CD4-positive, alpha-beta memory T cell (primary cell): ENCODE data around the gene KCNE3. TPM values are rescaled to one million over a fixed set of nuclear protein-coding genes. Genes with fewer than 3 reads are reported as not detected.

Experiments
- CTCF ChIA-PET: fragments of 350-600 bp; sonication (Branson Sonifier 250); formaldehyde crosslinking; loops from one replicate; lab custom pipeline; 2021; ENCODE audit warnings: inconsistent platforms; ENCODE audit not compliant: partially characterized antibody; lab: Charles Lee
- POLR2A ChIA-PET: fragments of 350-600 bp; sonication (Branson Sonifier 250); formaldehyde crosslinking; loops from one replicate; lab custom pipeline; 2021; ENCODE audit not compliant: partially characterized antibody; lab: Charles Lee
- DNase-seq, 5 donors: peaks; one replicate each; pipeline versions ENCODE4 v3.0.0 to v3.0.0-alpha.2; 2020 to 2022; ENCODE audit warnings: mixed read lengths in 1 of 5
- H3K27ac ChIP-seq: one replicate; pipeline ENCODE4 v1.7.0; 2013; ENCODE audit warnings: low read depth, low read length
- H3K27me3 ChIP-seq: 2 replicates; pipeline ENCODE4 v1.7.0; 2013; ENCODE audit warnings: mild to moderate bottlenecking, low read length, moderate library complexity; ENCODE audit not compliant: insufficient read depth
- H3K36me3 ChIP-seq: 2 replicates; pipeline ENCODE4 v1.7.0; 2013; ENCODE audit warnings: mild to moderate bottlenecking, low read length, moderate library complexity; ENCODE audit not compliant: insufficient read depth
- H3K4me1 ChIP-seq: 2 replicates; pipeline ENCODE4 v1.7.0; 2013; ENCODE audit warnings: mild to moderate bottlenecking, low read length, moderate library complexity; ENCODE audit not compliant: insufficient read depth
- H3K4me3 ChIP-seq, 2 donors: one replicate each; pipeline ENCODE4 v1.7.0; 2013; ENCODE audit warnings: low read length in 2 of 2, mild to moderate bottlenecking in 1 of 2
- H3K9me3 ChIP-seq, 2 donors: one replicate each; pipeline ENCODE4 v1.7.0; 2013; ENCODE audit warnings: low read length in 2 of 2, control low read depth in 1 of 2; ENCODE audit not compliant: control insufficient read depth in 1 of 2
- H3K27ac Mint-ChIP-seq, 7 donors: one replicate each; pipeline ENCODE4 v1.8.0; 2020 to 2021; ENCODE audit warnings: mixed read lengths in 7 of 7, mild to moderate bottlenecking in 6 of 7, inconsistent platforms in 3 of 7, moderate library complexity in 3 of 7
- H3K27me3 Mint-ChIP-seq, 2 donors: one replicate each; pipeline ENCODE4 v1.8.0; 2020 to 2021; ENCODE audit warnings: mixed read lengths in 2 of 2
- H3K36me3 Mint-ChIP-seq, 2 donors: one replicate each; pipeline ENCODE4 v1.8.0; 2020 to 2021; ENCODE audit warnings: mixed read lengths in 2 of 2, inconsistent platforms in 1 of 2, mild to moderate bottlenecking in 1 of 2
- H3K4me1 Mint-ChIP-seq, 4 donors: one replicate each; pipeline ENCODE4 v1.8.0; 2020 to 2021; ENCODE audit warnings: mixed read lengths in 4 of 4, mild to moderate bottlenecking in 1 of 4
- H3K4me3 Mint-ChIP-seq, 8 donors: one replicate each; pipeline ENCODE4 v1.8.0; 2020 to 2021; ENCODE audit warnings: mixed read lengths in 8 of 8, mild to moderate bottlenecking in 7 of 8, moderate library complexity in 6 of 8, inconsistent platforms in 3 of 8
- H3K9me3 Mint-ChIP-seq, 8 donors: one replicate each; pipeline ENCODE4 v1.8.0; 2020 to 2021; ENCODE audit warnings: mixed read lengths in 8 of 8, mild to moderate bottlenecking in 5 of 8, inconsistent platforms in 3 of 8, moderate library complexity in 1 of 8
- intact Hi-C: fragments of 100-400 bp; cut with micrococcal nuclease; formaldehyde crosslinking; loops from one replicate; pipeline ENCODE4 v1.15.1; 2023
- polyA plus RNA-seq, 2 donors: library from polyadenylated mRNA; unstranded; fragments of 300-500 nt; fragmentation: Illumina TruSeq; gene quantifications; one replicate each; pipeline ENCODE4 v1.2.3, GENCODE V29; 2021
- total RNA-seq, 2 experiments: library from RNA; stranded (reverse); gene quantifications; one replicate each; pipeline ENCODE4 v1.2.3, GENCODE V29; 2021

Gene KCNE3
- total and polyA plus RNA-seq, 4 experiments from 2014 or later, result 0.28 TPM; not detected in 3

- Mint-ChIP-seq H3K4me1 (peaks cover 9 to 32% (median 20%) of the 10 kb centered on the region in 4 donors), H3K9me3 (no peaks in the 10 kb centered on the region), H3K4me3 (peak overlapping the region; percentile 87 to 93 (median 88)), H3K27me3 (no peaks in the 10 kb centered on the region), H3K36me3 (peaks cover 2 to 13% of the 10 kb centered on the region in 2 donors), H3K27ac (peak overlapping the region; percentile 64 to 96 (median 93))
- intact Hi-C loops, result loop anchor here (1.0 to 5.0 kb wide), 7 partner anchors 96 to 1702 kb away; partner anchors contain the start of genes C2CD3, COA4, FCHSD2 and PAAF1
- H3K9me3 ChIP-seq, result no peaks in the 10 kb centered on the region
- DNase-seq, result peak in 1 of 5 donors; percentile 0
- H3K4me1 ChIP-seq, result peaks cover 12% of the 10 kb centered on the region
- ChIA-PET CTCF (interaction anchor here (0.7 to 2.1 kb wide), 8 partner anchors 8 to 246 kb away, joined by 3 to 9 read pairs (median 4); partner anchors contain the start of gene PGM2L1), POLR2A (interaction anchor here (0.7 to 2.5 kb wide), 21 partner anchors 8 to 895 kb away, joined by 3 to 48 read pairs (median 4); partner anchors contain the start of genes C2CD3, FAM168A, PGM2L1 and POLD3)
- no peaks in the 10 kb centered on the region for H3K27me3 ChIP-seq
- no peaks in the 10 kb centered on the region for H3K36me3 ChIP-seq
- peak overlapping the region; percentile 39 to 84 for H3K4me3 ChIP-seq
- peak overlapping the region; percentile 94 for H3K27ac ChIP-seq
Measured at GRCh38 chr11:74493791-74494630, 26.7 kb upstream of the KCNE3 start.

GRCh38 chr11:74492974-74493790, 25.8 kb upstream of the KCNE3 start, which contains the start of gene LIPT2:
TSS of gene LIPT2 (minus strand) at chr11:74493724. CDS start at chr11:74493703, 21 bp downstream.
- CTCF ChIA-PET, result interaction anchor here (0.9 to 2.1 kb wide), 8 partner anchors 9 to 247 kb away, joined by 3 to 9 read pairs (median 4); partner anchors contain the start of genes PGM2L1 and POLD3
- POLR2A ChIA-PET, result interaction anchor here (0.6 to 2.5 kb wide), 26 partner anchors 9 to 1400 kb away, joined by 3 to 48 read pairs (median 4); partner anchors contain the start of genes C2CD3, FAM168A, PGM2L1 and POLD3
- H3K27ac ChIP-seq, result peak within 1 kb of the TSS; percentile 94
- no peaks in the 10 kb centered on the region for H3K36me3 ChIP-seq
- H3K27me3 ChIP-seq, result no peaks in the 10 kb centered on the region
- no peaks in the 10 kb centered on the region for H3K9me3 Mint-ChIP-seq
- intact Hi-C loops, result loop anchor here (1.0 to 5.0 kb wide), 7 partner anchors 95 to 1701 kb away; partner anchors contain the start of genes C2CD3, COA4, FCHSD2 and PAAF1
- peak within 1 kb of the TSS; percentile 39 to 84 for H3K4me3 ChIP-seq
- peak within 1 kb of the TSS; percentile 87 to 93 (median 88) for H3K4me3 Mint-ChIP-seq
- peak; percentile 95 to 98 (median 97) for DNase-seq
- H3K27me3 Mint-ChIP-seq, result no peaks in the 10 kb centered on the region
- peaks cover 9 to 32% (median 20%) of the 10 kb centered on the region in 4 donors for H3K4me1 Mint-ChIP-seq
- H3K27ac Mint-ChIP-seq, result peak within 1 kb of the TSS; percentile 73 to 96 (median 93)
- H3K9me3 ChIP-seq, result no peaks in the 10 kb centered on the region
- peaks cover 12% of the 10 kb centered on the region for H3K4me1 ChIP-seq
- peaks cover 2 to 13% of the 10 kb centered on the region in 2 donors for H3K36me3 Mint-ChIP-seq

- Mint-ChIP-seq H3K27ac (peak overlapping the region in 6 of 7 donors; percentile 9 to 93 (median 64)), H3K27me3 (no peaks in the 10 kb centered on the region), H3K36me3 (peaks cover 2 to 7% of the 10 kb centered on the region in 2 donors), H3K4me3 (peak overlapping the region in 7 of 8 donors; percentile 30 to 85 (median 46)), H3K9me3 (no peaks in the 10 kb centered on the region), H3K4me1 (peaks cover 9 to 32% (median 20%) of the 10 kb centered on the region in 4 donors)
- H3K36me3 ChIP-seq, result no peaks in the 10 kb centered on the region
- DNase-seq, result no peak
- CTCF ChIA-PET, result interaction anchor here (1.1 kb wide), 1 partner anchor 38 kb away, joined by 3 read pairs; no protein-coding TSS in a partner anchor
- H3K27me3 ChIP-seq, result no peaks in the 10 kb centered on the region
- POLR2A ChIA-PET, result interaction anchor here (1.5 to 2.5 kb wide), 2 partner anchors 101 to 321 kb away, joined by 5 to 17 read pairs; partner anchors contain the start of genes C2CD3 and PPME1
- H3K27ac ChIP-seq, result no peak overlapping the region
- H3K9me3 ChIP-seq, result no peaks in the 10 kb centered on the region
- intact Hi-C loops, result loop anchor here (5.0 kb wide), 3 partner anchors 615 to 1700 kb away; partner anchors contain the start of genes COA4, FCHSD2, PAAF1 and STARD10
- peaks cover 12% of the 10 kb centered on the region for H3K4me1 ChIP-seq
- no peak overlapping the region for H3K4me3 ChIP-seq
Measured at GRCh38 chr11:74492084-74492483, 24.7 kb upstream of the KCNE3 start.

- no peak for DNase-seq
- no peak overlapping the region for H3K4me3 ChIP-seq
- H3K4me1 ChIP-seq, result peaks cover 12% of the 10 kb centered on the region
- no peaks in the 10 kb centered on the region for H3K27me3 ChIP-seq
- no peaks in the 10 kb centered on the region for H3K36me3 ChIP-seq
- no peak overlapping the region for H3K4me3 Mint-ChIP-seq
- POLR2A ChIA-PET, result no interaction called here
- peaks cover 0 to 2% of the 10 kb centered on the region in 2 donors for H3K36me3 Mint-ChIP-seq
- H3K27ac ChIP-seq, result no peak overlapping the region
- no peaks in the 10 kb centered on the region for H3K9me3 ChIP-seq
- peak overlapping the region in 3 of 7 donors; percentile 42 to 82 (median 73) for H3K27ac Mint-ChIP-seq
- intact Hi-C loops, result loop anchor here (5.0 kb wide), 3 partner anchors 614 to 1699 kb away; partner anchors contain the start of genes COA4, FCHSD2, PAAF1 and STARD10
- no peaks in the 10 kb centered on the region for H3K27me3 Mint-ChIP-seq
- CTCF ChIA-PET, result interaction anchor here (1.1 kb wide), 1 partner anchor 37 kb away, joined by 3 read pairs; no protein-coding TSS in a partner anchor
- peaks cover 9 to 26% (median 16%) of the 10 kb centered on the region in 4 donors for H3K4me1 Mint-ChIP-seq
- no peaks in the 10 kb centered on the region for H3K9me3 Mint-ChIP-seq
Measured at GRCh38 chr11:74490941-74491340, 23.6 kb upstream of the KCNE3 start.

GRCh38 chr11:74487875-74488274, 20.5 kb upstream of the KCNE3 start:
- Mint-ChIP-seq H3K36me3 (peaks cover 0 to 2% of the 10 kb centered on the region in 2 donors), H3K27ac (no peak overlapping the region), H3K9me3 (no peaks in the 10 kb centered on the region), H3K27me3 (no peaks in the 10 kb centered on the region), H3K4me3 (no peak overlapping the region), H3K4me1 (peaks cover 2 to 9% (median 4%) of the 10 kb centered on the region in 4 donors)
- Histone ChIP-seq H3K27ac (no peak overlapping the region), H3K4me3 (no peak overlapping the region), H3K27me3 (no peaks in the 10 kb centered on the region), H3K36me3 (no peaks in the 10 kb centered on the region), H3K9me3 (no peaks in the 10 kb centered on the region), H3K4me1 (peaks cover 4% of the 10 kb centered on the region)
- CTCF ChIA-PET, result interaction anchor here (0.5 kb wide), 1 partner anchor 12 kb away, joined by 3 read pairs; no protein-coding TSS in a partner anchor
- intact Hi-C loops, result no loop called here
- no peak for DNase-seq
- POLR2A ChIA-PET, result no interaction called here

GRCh38 chr11:74485868-74486267, 18.5 kb upstream of the KCNE3 start:
- POLR2A ChIA-PET, result no interaction called here

More at GRCh38 chr11:74485868-74486267, 18.5 kb upstream of the KCNE3 start:
- H3K4me1 ChIP-seq, result no peaks in the 10 kb centered on the region
- intact Hi-C loops, result no loop called here
- H3K27me3 ChIP-seq, result no peaks in the 10 kb centered on the region
- H3K27ac ChIP-seq, result no peak overlapping the region
- CTCF ChIA-PET, result interaction anchor here (1.0 to 1.3 kb wide), 2 partner anchors 38 to 84 kb away, joined by 3 read pairs; no protein-coding TSS in a partner anchor
- no peaks in the 10 kb centered on the region for H3K36me3 ChIP-seq
- Mint-ChIP-seq H3K4me3 (no peak overlapping the region), H3K27ac (no peak overlapping the region), H3K4me1 (no peaks in the 10 kb centered on the region), H3K9me3 (no peaks in the 10 kb centered on the region), H3K27me3 (no peaks in the 10 kb centered on the region), H3K36me3 (no peaks in the 10 kb centered on the region)
- no peaks in the 10 kb centered on the region for H3K9me3 ChIP-seq
- DNase-seq, result no peak
- no peak overlapping the region for H3K4me3 ChIP-seq
